Testis (tissue), 2 donors: ENCODE results near the gene CCDC50.

Source experiments
- CTCF ChIP-seq, 3 experiments: fragments of 450-650 bp in 2 of 3; fragments of 200-600 bp in 1 of 3; sonication (generic) in 1 of 3; IDR thresholded peaks; one replicate each; pipeline ENCODE4 v1.5.1; 2016 to 2019; ENCODE audit warnings: antibody characterized with exemption in 3 of 3, mild to moderate bottlenecking in 2 of 3, moderate library complexity in 1 of 3
- POLR2A ChIP-seq: fragments of 450-650 bp; IDR thresholded peaks from one replicate; pipeline ENCODE4 v1.6.1; 2017; ENCODE audit warnings: antibody characterized with exemption, mild to moderate bottlenecking, moderate library complexity

GRCh38 chr3:191300422-191300821, 28.8 kb upstream of the CCDC50 start:
- no peak for TF ChIP-seq CTCF (IDR thresholded peaks at IDR 0.05)
- no peak for TF ChIP-seq POLR2A
